IMR-90 (cell line): ENCODE results near the gene UGT3A1. TPM values are rescaled to one million over a fixed set of nuclear protein-coding genes. Genes with fewer than 3 reads are reported as not detected.

Source experiments
- ATAC-seq: fragments of 200-7000 bp; cut with Tn5 transposase; 2 replicates; pipeline ENCODE4 v1.9.1; 2020; ENCODE audit warnings: low read depth, mild to moderate bottlenecking, moderate library complexity
- BruUV-seq: library from RNA; stranded (reverse); fragments of 400-500 nt; replicated peaks from 2 replicates; lab custom pipeline; 2021; lab: Mats Ljungman, UMichigan
- CTCF ChIA-PET: fragments of 300-600 bp; formaldehyde crosslinking; extraction: SDS; loops from one replicate; lab custom pipeline; 2021; ENCODE audit warnings: antibody characterized with exemption; lab: Yijun Ruan, JAX
- POLR2A ChIA-PET: fragments of 300-600 bp; sonication (Branson Sonifier 250); formaldehyde crosslinking; loops from one replicate; lab custom pipeline; 2022; ENCODE audit warnings: antibody characterized with exemption; ENCODE audit not compliant: unreplicated experiment; lab: Charles Lee
- DNase-seq: peaks from one replicate; pipeline ENCODE4 v3.0.0; 2013
- H2AFZ ChIP-seq: replicated peaks from 2 replicates; pipeline ENCODE3; 2013; ENCODE audit warnings: low read length, mild to moderate bottlenecking; ENCODE audit not compliant: poor library complexity
- H2AK5ac ChIP-seq: 2 replicates; pipeline ENCODE4 v1.6.1; 2013; ENCODE audit warnings: low read depth, low read length, inconsistent platforms
- H2AK9ac ChIP-seq: replicated peaks from 2 replicates; pipeline ENCODE3; 2013; ENCODE audit warnings: mild to moderate bottlenecking, low read depth, low read length, moderate library complexity; ENCODE audit not compliant: poor library complexity
- H2BK120ac ChIP-seq: 2 replicates; pipeline ENCODE4 v1.6.1; 2013; ENCODE audit warnings: low read depth, low read length, inconsistent platforms
- H2BK15ac ChIP-seq: 3 replicates; pipeline ENCODE4 v1.6.1; 2013; ENCODE audit warnings: low read depth, low read length, inconsistent platforms
- H2BK20ac ChIP-seq: 2 replicates; pipeline ENCODE4 v1.6.1; 2013; ENCODE audit warnings: low read depth, mild to moderate bottlenecking, inconsistent platforms, low read length, moderate library complexity
- H2BK5ac ChIP-seq: 2 replicates; pipeline ENCODE4 v1.6.1; 2013; ENCODE audit warnings: mild to moderate bottlenecking, low read depth, low read length, inconsistent platforms; ENCODE audit not compliant: poor library complexity, severe bottlenecking
- H3K14ac ChIP-seq: replicated peaks from 2 replicates; pipeline ENCODE4 v1.6.1; 2013; ENCODE audit warnings: low read depth, low read length, inconsistent platforms
- H3K18ac ChIP-seq: 2 replicates; pipeline ENCODE4 v1.6.1; 2013; ENCODE audit warnings: low read depth, low read length, control low read depth
- H3K23ac ChIP-seq: 2 replicates; pipeline ENCODE4 v1.6.1; 2013; ENCODE audit warnings: low read depth, low read length, inconsistent platforms
- H3K27ac ChIP-seq: 2 replicates; pipeline ENCODE4 v1.5.1; 2013; ENCODE audit warnings: mild to moderate bottlenecking, control low read depth, low read length; ENCODE audit not compliant: insufficient read depth
- H3K27me3 ChIP-seq: 2 replicates; pipeline ENCODE4 v1.6.1; 2013; ENCODE audit warnings: low read length; ENCODE audit not compliant: control insufficient read depth, insufficient read depth
- H3K36me3 ChIP-seq: 2 replicates; pipeline ENCODE4 v1.6.1; 2013; ENCODE audit warnings: low read length, mixed read lengths; ENCODE audit not compliant: control insufficient read depth, insufficient read depth
- H3K4ac ChIP-seq: 2 replicates; pipeline ENCODE4 v1.6.1; 2013; ENCODE audit warnings: low read depth, low read length, inconsistent platforms
- H3K4me1 ChIP-seq: 2 replicates; pipeline ENCODE4 v1.6.1; 2013; ENCODE audit warnings: low read length, mixed read lengths; ENCODE audit not compliant: control insufficient read depth, insufficient read depth
- H3K4me2 ChIP-seq: 2 replicates; pipeline ENCODE4 v1.6.1; 2013; ENCODE audit warnings: low read depth, mild to moderate bottlenecking, control low read depth, low read length, moderate library complexity
- H3K4me3 ChIP-seq: 2 replicates; pipeline ENCODE4 v1.5.1; 2013; ENCODE audit warnings: low read depth, mild to moderate bottlenecking, control low read depth, low read length, moderate library complexity; ENCODE audit not compliant: insufficient read depth
- H3K56ac ChIP-seq: 2 replicates; pipeline ENCODE4 v1.6.1; 2013; ENCODE audit warnings: low read length, inconsistent platforms; ENCODE audit not compliant: insufficient read depth; ENCODE audit errors: extremely low read depth
- H3K79me1 ChIP-seq, 2 experiments: 2 replicates each; pipeline ENCODE4 v1.6.1; 2013; ENCODE audit warnings: low read length in 2 of 2, inconsistent platforms in 1 of 2, low read depth in 1 of 2
- H3K9ac ChIP-seq: 2 replicates; pipeline ENCODE4 v1.6.1; 2013; ENCODE audit warnings: low read depth, low read length, control low read depth
- H3K9me1 ChIP-seq: 2 replicates; pipeline ENCODE4 v1.6.1; 2013; ENCODE audit warnings: low read length, inconsistent platforms; ENCODE audit not compliant: insufficient read depth
- H3K9me3 ChIP-seq: 2 replicates; pipeline ENCODE4 v1.6.1; 2013; ENCODE audit warnings: low read length; ENCODE audit not compliant: control insufficient read depth, insufficient read depth
- H4K20me1 ChIP-seq: 2 replicates; pipeline ENCODE4 v1.6.1; 2013; ENCODE audit warnings: low read length, inconsistent platforms; ENCODE audit not compliant: insufficient read depth
- H4K5ac ChIP-seq: 2 replicates; pipeline ENCODE4 v1.6.1; 2013; ENCODE audit warnings: mild to moderate bottlenecking, low read depth, low read length, control low read depth
- H4K8ac ChIP-seq, 2 experiments: 2 replicates each; pipeline ENCODE4 v1.6.1; 2013; ENCODE audit warnings: low read depth in 2 of 2, low read length in 2 of 2, control low read depth in 1 of 2, inconsistent platforms in 1 of 2
- H4K91ac ChIP-seq: 2 replicates; pipeline ENCODE4 v1.6.1; 2013; ENCODE audit warnings: low read depth, low read length, inconsistent platforms; ENCODE audit not compliant: insufficient read depth
- BHLHE40 ChIP-seq: fragments of 150-350 bp; IDR thresholded peaks from 2 replicates; pipeline ENCODE4 v1.6.1; 2016; ENCODE audit warnings: mild to moderate bottlenecking, low read depth, low read length
- CHD1 ChIP-seq: IDR thresholded peaks from 2 replicates; pipeline ENCODE4 v1.6.1; 2012; ENCODE audit warnings: low read depth, low read length, improper control_type of control experiment
- CTCF ChIP-seq: conservative IDR thresholded peaks from 2 replicates; pipeline ENCODE4 v1.5.1; 2012; ENCODE audit warnings: mild to moderate bottlenecking, low read depth, low read length, improper control_type of control experiment
- RAD21 ChIP-seq: IDR thresholded peaks from 2 replicates; pipeline ENCODE4 v1.6.1; 2012; ENCODE audit warnings: low read length, improper control_type of control experiment
- SMC3 ChIP-seq: fragments of 150-350 bp; IDR thresholded peaks from 2 replicates; pipeline ENCODE4 v1.6.1; 2016; ENCODE audit warnings: low read depth, mild to moderate bottlenecking, antibody characterized with exemption, low read length, moderate library complexity
- USF2 ChIP-seq: fragments of 150-350 bp; IDR thresholded peaks from 2 replicates; pipeline ENCODE4 v1.6.1; 2017; ENCODE audit warnings: mild to moderate bottlenecking, antibody characterized with exemption, low read length, low read depth
- WGBS, 2 experiments: methylation state at CpG; one replicate each; pipeline versions ENCODE4 v1.1.5 to v1.1.7; 2013; ENCODE audit warnings: missing lambda C conversion rate in 2 of 2; ENCODE audit not compliant: insufficient read length in 1 of 2; ENCODE audit errors: extremely low coverage in 2 of 2; 5-methylcytosine and 5-hydroxymethylcytosine counted together
- dilution Hi-C: fragments of 300-500 bp; cut with HindIII; formaldehyde crosslinking; loops from one replicate; pipeline ENCODE4 v1.14.3; 2018; ENCODE audit warnings: low sequenced_read_pairs; ENCODE audit not compliant: unreplicated experiment
- in situ Hi-C: fragments of 300-500 bp; cut with MboI; formaldehyde crosslinking; loops from 3 replicates; pipeline ENCODE4 v1.14.3; 2019; ENCODE audit warnings: low sequenced_read_pairs, inconsistent platforms, mixed read lengths
- intact Hi-C: fragments of 100-400 bp; cut with micrococcal nuclease; formaldehyde crosslinking; loops from 2 replicates; pipeline ENCODE4 v1.10.0; 2022
- polyA plus RNA-seq, 3 experiments: library from polyadenylated mRNA; depleted of rRNA; stranded (reverse); fragments of >200 nt; gene quantifications; 2 replicates each; pipeline ENCODE4 v1.2.3, GENCODE V29; 2012; ENCODE audit warnings: low replicate concordance in 1 of 3
- total RNA-seq: library from RNA; depleted of rRNA; stranded (reverse); fragments of >200 nt; gene quantifications from 2 replicates; pipeline ENCODE4 v1.2.3, GENCODE V29; 2012

Gene UGT3A1
- total and polyA plus RNA-seq, 2 of the 4 experiments (the other 2 are of a cell fraction): not detected

- peak overlapping the region; percentile 28 for H2BK120ac ChIP-seq
- intact Hi-C loops: loop anchor here (1.0 to 10.0 kb wide), 8 partner anchors 149 to 1452 kb away; no protein-coding TSS in a partner anchor
- no peak overlapping the region; the same call in 1 of the 2 replicates for H3K23ac ChIP-seq
- no peak overlapping the region for H4K8ac ChIP-seq
- no peak overlapping the region for H2BK20ac ChIP-seq
- H2AFZ ChIP-seq: peak overlapping the region; percentile 68
- no TSS peak for BruUV-seq
- dilution Hi-C loops: no loop called here
- H3K27me3 ChIP-seq: no peaks in the 10 kb centered on the region
- 0% methylated on average over 1 of the region's 13 CpGs; no CpG with 5 or more reads in 1 of the 2 experiments for WGBS, 2 experiments
- H3K56ac ChIP-seq: no peak overlapping the region
- no peak overlapping the region for H2AK5ac ChIP-seq
- CTCF ChIA-PET: interaction anchor here (1.0 to 2.9 kb wide), 7 partner anchors 68 to 839 kb away, joined by 3 to 24 read pairs (median 6); partner anchors contain the start of gene IL7R
- ATAC-seq (peak; percentile 61), DNase-seq (peak; percentile 50)
- H3K27ac ChIP-seq: no peak overlapping the region
- no peak overlapping the region for H2BK5ac ChIP-seq
- H3K9me3 ChIP-seq: no peaks in the 10 kb centered on the region
- in situ Hi-C loops: loop anchor here (10.0 kb wide), 1 partner anchor 312 kb away; the partner anchor contains the start of gene SPEF2
- no peaks in the 10 kb centered on the region for H3K9me1 ChIP-seq
- no peak overlapping the region for H3K18ac ChIP-seq
- H3K4me2 ChIP-seq: peak overlapping the region; percentile 62; the same call in 1 of the 2 replicates
- H4K91ac ChIP-seq: 0 out of 2 replicates have a peak overlapping the region, but pooled peaks have one; percentile 1
- POLR2A ChIA-PET: no interaction called here
- H2BK15ac ChIP-seq: no peak overlapping the region
- H3K4me1 ChIP-seq: peaks cover 3% of the 10 kb centered on the region; the same call in 1 of the 2 replicates
- TF ChIP-seq CTCF (peak; percentile 82), RAD21 (peak; percentile 94), BHLHE40 (no peak), CHD1 (no peak), SMC3 (peak; percentile 81), USF2 (no peak)
- no peak overlapping the region for H3K4ac ChIP-seq
- H3K79me1 ChIP-seq: no peaks in the 10 kb centered on the region
- H3K4me3 ChIP-seq: no peak overlapping the region
- H3K36me3 ChIP-seq: no peaks in the 10 kb centered on the region
- H2AK9ac ChIP-seq: no peak overlapping the region
- no peak overlapping the region for H4K5ac ChIP-seq
- no peak overlapping the region for H3K14ac ChIP-seq
- no peaks in the 10 kb centered on the region for H4K20me1 ChIP-seq
- H3K9ac ChIP-seq: no peak overlapping the region
Measured at GRCh38 chr5:35926389-35927051, 64.7 kb downstream of the UGT3A1 start.
